Peyer's patch (tissue), 4 donors: ENCODE measurements around the gene ZNF135. TPM values are rescaled to one million over a fixed set of nuclear protein-coding genes. Genes with fewer than 3 reads are reported as not detected.

Source experiments
- DNase-seq, 3 donors: peaks; one replicate each; pipeline ENCODE4 v3.0.0-alpha.2; 2017 to 2019
- H3K27ac ChIP-seq, 4 donors: fragments of 200-600 bp; sonication (generic); one replicate each; pipeline ENCODE4 v1.5.1; 2016 to 2019
- H3K27me3 ChIP-seq, 2 donors: fragments of 200-600 bp; sonication (generic); one replicate each; pipeline ENCODE4 v1.5.1; 2019
- H3K36me3 ChIP-seq, 3 donors: fragments of 200-600 bp; sonication (generic); one replicate each; pipeline ENCODE4 v1.5.1; 2016 to 2019
- H3K4me1 ChIP-seq, 4 donors: fragments of 200-600 bp; sonication (generic); one replicate each; pipeline ENCODE4 v1.5.1; 2016 to 2019
- H3K4me3 ChIP-seq, 4 donors: fragments of 200-600 bp; sonication (generic); 1 replicate in 3 of 4; 2 replicates in 1 of 4; pipeline ENCODE4 v1.5.1; 2016 to 2019; ENCODE audit warnings: mild to moderate bottlenecking in 1 of 4
- H3K9me3 ChIP-seq, 4 donors: fragments of 200-600 bp; sonication (generic); one replicate each; pipeline ENCODE4 v1.5.1; 2016 to 2019; ENCODE audit warnings: mild to moderate bottlenecking in 1 of 4
- POLR2A ChIP-seq, 2 donors: fragments of 450-650 bp; IDR thresholded peaks; one replicate each; pipeline ENCODE4 v1.5.1; 2017; ENCODE audit warnings: antibody characterized with exemption in 2 of 2, mild to moderate bottlenecking in 2 of 2, moderate library complexity in 2 of 2
- total RNA-seq, 4 donors: library from RNA; depleted of rRNA; stranded (reverse); fragments of >200 nt; gene quantifications; one replicate each; pipeline ENCODE4 v1.1.0, GENCODE V29; 2016
- TF ChIP-seq, protein P1 (sequence below), 6 experiments: fragments of 450-650 bp in 4 of 6; fragments of 200-600 bp in 2 of 6; sonication (generic) in 1 of 6; IDR thresholded peaks; one replicate each; pipeline ENCODE4 v1.5.1; 2017 to 2019; ENCODE audit warnings: antibody characterized with exemption in 6 of 6, mild to moderate bottlenecking in 3 of 6, moderate library complexity in 1 of 6

ZNF135 gene
- 1 to 10 TPM; 1.2 to 6.6 (median 4.0) TPM for total RNA-seq

- H3K27ac ChIP-seq = peak within 1 kb of the TSS; percentile 75 to 88 (median 83)
- H3K9me3 ChIP-seq = peaks cover 0 to 33% (median 11%) of the 10 kb centered on the region in 4 donors
- H3K27me3 ChIP-seq = no peaks in the 10 kb centered on the region
- peaks cover 0 to 9% (median 0%) of the 10 kb centered on the region in 3 donors for H3K36me3 ChIP-seq
- H3K4me3 ChIP-seq = peak within 1 kb of the TSS; percentile 49 to 65 (median 55)
- no peak for TF ChIP-seq POLR2A (IDR thresholded peaks at IDR 0.05)
- TF ChIP-seq, protein P1, sequence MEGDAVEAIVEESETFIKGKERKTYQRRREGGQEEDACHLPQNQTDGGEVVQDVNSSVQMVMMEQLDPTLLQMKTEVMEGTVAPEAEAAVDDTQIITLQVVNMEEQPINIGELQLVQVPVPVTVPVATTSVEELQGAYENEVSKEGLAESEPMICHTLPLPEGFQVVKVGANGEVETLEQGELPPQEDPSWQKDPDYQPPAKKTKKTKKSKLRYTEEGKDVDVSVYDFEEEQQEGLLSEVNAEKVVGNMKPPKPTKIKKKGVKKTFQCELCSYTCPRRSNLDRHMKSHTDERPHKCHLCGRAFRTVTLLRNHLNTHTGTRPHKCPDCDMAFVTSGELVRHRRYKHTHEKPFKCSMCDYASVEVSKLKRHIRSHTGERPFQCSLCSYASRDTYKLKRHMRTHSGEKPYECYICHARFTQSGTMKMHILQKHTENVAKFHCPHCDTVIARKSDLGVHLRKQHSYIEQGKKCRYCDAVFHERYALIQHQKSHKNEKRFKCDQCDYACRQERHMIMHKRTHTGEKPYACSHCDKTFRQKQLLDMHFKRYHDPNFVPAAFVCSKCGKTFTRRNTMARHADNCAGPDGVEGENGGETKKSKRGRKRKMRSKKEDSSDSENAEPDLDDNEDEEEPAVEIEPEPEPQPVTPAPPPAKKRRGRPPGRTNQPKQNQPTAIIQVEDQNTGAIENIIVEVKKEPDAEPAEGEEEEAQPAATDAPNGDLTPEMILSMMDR (IDR thresholded peaks at IDR 0.05) = no peak
- peak; percentile 46 to 83 (median 82) for DNase-seq
- H3K4me1 ChIP-seq = no peaks in the 10 kb centered on the region
Observed at GRCh38 chr19:58059003-58059670, at the start of gene ZNF135. Gene ZNF135, plus strand, starts transcription at chr19:58059282. Its CDS starts 721 bp downstream, at chr19:58060003.

DNA sequence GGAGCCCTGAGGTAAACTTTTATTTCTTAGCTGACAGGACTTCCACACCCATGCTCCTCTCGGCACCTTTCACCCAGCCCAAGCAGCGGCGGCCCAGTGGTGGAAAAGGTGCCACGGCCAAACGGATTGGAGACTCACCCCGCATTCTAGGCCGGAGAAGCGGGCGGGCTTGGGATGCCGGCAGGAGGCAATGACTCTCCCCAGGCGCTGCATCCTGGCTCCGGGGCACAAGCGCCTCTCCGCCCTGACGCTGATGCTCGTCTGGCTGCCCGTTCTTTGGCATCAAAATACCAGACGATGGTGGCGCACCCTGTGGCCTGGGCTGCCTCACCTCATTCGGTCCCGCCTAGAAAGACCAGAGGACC is 49.8 kb upstream of the ZNF135 start:
- TF ChIP-seq, protein P1 (IDR thresholded peaks at IDR 0.05) = no peak
- Histone ChIP-seq H3K9me3 (peaks cover 0 to 64% (median 22%) of the 10 kb centered on the region in 4 donors), H3K4me3 (peak overlapping the region in 2 of 4 donors; percentile 51 to 61), H3K36me3 (peaks cover 0 to 25% (median 0%) of the 10 kb centered on the region in 3 donors), H3K27me3 (no peaks in the 10 kb centered on the region), H3K27ac (peak overlapping the region in 1 of 4 donors; percentile 63), H3K4me1 (no peaks in the 10 kb centered on the region)
- no peak for DNase-seq

GRCh38 chr19:58009666-58010301 is 49.3 kb upstream of the ZNF135 start:
- peak overlapping the region in 3 of 4 donors; percentile 13 to 77 (median 63) for H3K27ac ChIP-seq
- H3K4me3 ChIP-seq = peak overlapping the region in 3 of 4 donors; percentile 5 to 61 (median 51)
- H3K27me3 ChIP-seq = no peaks in the 10 kb centered on the region
- peaks cover 0 to 61% (median 19%) of the 10 kb centered on the region in 4 donors for H3K9me3 ChIP-seq
- no peak for TF ChIP-seq POLR2A (IDR thresholded peaks at IDR 0.05)
- TF ChIP-seq, protein P1 (IDR thresholded peaks at IDR 0.05) = no peak
- no peaks in the 10 kb centered on the region for H3K4me1 ChIP-seq
- DNase-seq = peak; percentile 53 to 87 (median 85)
- peaks cover 0 to 20% (median 0%) of the 10 kb centered on the region in 3 donors for H3K36me3 ChIP-seq

DNA sequence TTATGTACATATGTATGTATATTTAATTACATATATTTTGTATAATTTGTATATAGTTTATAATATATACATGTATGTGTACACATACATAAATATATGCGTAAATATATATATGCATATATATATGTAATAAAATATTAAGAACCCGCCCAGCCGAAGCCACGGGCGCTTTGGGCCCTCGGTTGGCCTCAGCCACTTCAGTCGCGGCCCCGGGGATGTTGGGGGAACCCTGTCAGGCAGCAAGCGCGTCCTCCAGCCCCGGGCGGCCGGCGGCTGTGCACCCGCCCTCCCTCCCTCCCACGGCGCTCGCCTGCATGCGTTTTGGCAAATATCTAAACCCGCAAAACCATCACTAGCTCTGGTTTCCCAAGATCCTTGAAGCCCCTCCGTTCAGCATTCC is 48.6 kb upstream of the ZNF135 start:
- H3K4me3 ChIP-seq = peak overlapping the region in 1 of 4 donors; percentile 51

DNA sequence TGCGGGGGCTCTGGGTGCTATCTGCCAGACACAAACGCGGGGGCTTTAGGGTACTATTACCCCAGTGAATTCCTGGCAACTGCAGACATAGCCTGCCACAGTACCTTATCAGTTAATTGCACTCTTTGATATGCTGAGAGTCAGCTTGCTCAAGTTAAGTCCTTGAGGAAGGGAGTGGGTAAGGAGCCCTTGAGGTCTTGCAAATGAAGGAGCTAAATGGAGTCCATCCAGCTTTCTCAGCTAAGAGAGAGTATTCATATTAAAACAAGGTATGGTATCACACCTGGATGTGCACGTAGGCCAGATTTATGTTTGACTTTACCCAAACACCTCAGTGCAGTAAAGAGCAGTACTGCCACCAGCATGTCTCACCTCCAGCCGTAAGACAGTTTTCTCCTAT is 44.9 kb upstream of the ZNF135 start:
- TF ChIP-seq, protein P1 (IDR thresholded peaks at IDR 0.05) = no peak
- no peak for TF ChIP-seq POLR2A (IDR thresholded peaks at IDR 0.05)
- peaks cover 0 to 22% (median 4%) of the 10 kb centered on the region in 4 donors for H3K9me3 ChIP-seq
- H3K27me3 ChIP-seq = no peaks in the 10 kb centered on the region
- H3K4me3 ChIP-seq = no peak overlapping the region
- DNase-seq = no peak
- H3K36me3 ChIP-seq = no peaks in the 10 kb centered on the region
- H3K4me1 ChIP-seq = no peaks in the 10 kb centered on the region
- no peak overlapping the region for H3K27ac ChIP-seq

More for the DNA sequence above, 48.6 kb upstream of the ZNF135 start:
- Histone ChIP-seq H3K36me3 (peaks cover 0 to 13% (median 0%) of the 10 kb centered on the region in 3 donors), H3K27me3 (no peaks in the 10 kb centered on the region), H3K9me3 (peaks cover 0 to 56% (median 17%) of the 10 kb centered on the region in 4 donors), H3K4me1 (no peaks in the 10 kb centered on the region), H3K27ac (no peak overlapping the region)
- DNase-seq = no peak
- TF ChIP-seq POLR2A (IDR thresholded peaks at IDR 0.05) = no peak
- TF ChIP-seq, protein P1 (IDR thresholded peaks at IDR 0.05) = no peak
